ENCODE data around the gene GNG2.

Gene GNG2

GRCh38 chr14:51856792-51857296 lies 3.6 kb upstream of the GNG2 start:
- DNase-seq: no peak

- DNase-seq: no peak
These were observed 1.3 kb upstream of the GNG2 start for GRCh38 chr14:51859131-51859530.

- no peak for DNase-seq
These were observed 550 bp downstream of the GNG2 start for GRCh38 chr14:51860825-51861499.

GRCh38 chr14:51862176-51862796 lies 1.9 kb downstream of the GNG2 start:
- no peak for DNase-seq

- DNase-seq: no peak
These were observed 2.4 kb downstream of the GNG2 start for GRCh38 chr14:51862860-51863259.

- no peak for DNase-seq
These were observed 5.7 kb downstream of the GNG2 start for GRCh38 chr14:51865953-51866747.

GRCh38 chr14:51867741-51868140 lies 7.3 kb downstream of the GNG2 start:
- DNase-seq: no peak

GRCh38 chr14:51868405-51868804 lies 8.0 kb downstream of the GNG2 start:
- no peak for DNase-seq

- no peak for DNase-seq
These were observed 9.1 kb downstream of the GNG2 start for GRCh38 chr14:51869411-51870100.

- no peak for DNase-seq
These were observed 10.2 kb downstream of the GNG2 start for GRCh38 chr14:51870606-51871005.

GRCh38 chr14:51871846-51872245 lies 11.4 kb downstream of the GNG2 start:
- DNase-seq: no peak

- DNase-seq: no peak
These were observed 12.0 kb downstream of the GNG2 start for GRCh38 chr14:51872396-51872795.

- DNase-seq: peak; percentile 76
These were observed 12.9 kb downstream of the GNG2 start for GRCh38 chr14:51873221-51873893.

- DNase-seq: no peak
These were observed 17.4 kb downstream of the GNG2 start for GRCh38 chr14:51877810-51878209.

GRCh38 chr14:51879170-51879569 lies 18.8 kb downstream of the GNG2 start:
- DNase-seq: no peak

- no peak for DNase-seq
These were observed 20.6 kb downstream of the GNG2 start for GRCh38 chr14:51880835-51881580.

GRCh38 chr14:51881636-51882035 lies 21.2 kb downstream of the GNG2 start:
- DNase-seq: no peak

- no peak for DNase-seq
These were observed 22.8 kb downstream of the GNG2 start for GRCh38 chr14:51883232-51883631.

- DNase-seq: no peak
These were observed 23.9 kb downstream of the GNG2 start for GRCh38 chr14:51884086-51884927.

GRCh38 chr14:51889851-51890250 lies 29.4 kb downstream of the GNG2 start:
- DNase-seq: no peak

- no peak for DNase-seq
These were observed 33.8 kb downstream of the GNG2 start for GRCh38 chr14:51894250-51894649.

All from NCI-H1092 (cell line).